ENCODE data around the gene KRT26. TPM values are rescaled to one million over a fixed set of nuclear protein-coding genes. Genes with fewer than 3 reads are reported as not detected.
"Not testable (repeated sequence)": the region's sequence is repeated elsewhere in the genome, so short reads cannot be mapped to it uniquely, and the experiment has no call there.

The KRT26 gene
- total RNA-seq, 2 experiments from 2014 or later, result not detected

- H3K4me3 Mint-ChIP-seq, result no peak within 1 kb of the TSS
- H3K36me3 Mint-ChIP-seq, result no peaks in the 10 kb centered on the region
- no peaks in the 10 kb centered on the region for H3K4me1 Mint-ChIP-seq
- DNase-seq, result no peak
- no peak for ATAC-seq
- H3K9me3 Mint-ChIP-seq (ENCODE audit: low read depth), result no peaks in the 10 kb centered on the region
- peaks cover 47% of the 10 kb centered on the region for H3K27me3 Mint-ChIP-seq
- CTCF ChIA-PET, result no interaction called here
- no peak within 1 kb of the TSS for H3K27ac Mint-ChIP-seq
Measured at GRCh38 chr17:40782450-40782849, 10.4 kb upstream of the KRT26 start, which contains the start of gene KRT27. TSS of gene KRT27 (minus strand) at chr17:40782550. CDS start at chr17:40782493, 57 bp downstream.

DNA sequence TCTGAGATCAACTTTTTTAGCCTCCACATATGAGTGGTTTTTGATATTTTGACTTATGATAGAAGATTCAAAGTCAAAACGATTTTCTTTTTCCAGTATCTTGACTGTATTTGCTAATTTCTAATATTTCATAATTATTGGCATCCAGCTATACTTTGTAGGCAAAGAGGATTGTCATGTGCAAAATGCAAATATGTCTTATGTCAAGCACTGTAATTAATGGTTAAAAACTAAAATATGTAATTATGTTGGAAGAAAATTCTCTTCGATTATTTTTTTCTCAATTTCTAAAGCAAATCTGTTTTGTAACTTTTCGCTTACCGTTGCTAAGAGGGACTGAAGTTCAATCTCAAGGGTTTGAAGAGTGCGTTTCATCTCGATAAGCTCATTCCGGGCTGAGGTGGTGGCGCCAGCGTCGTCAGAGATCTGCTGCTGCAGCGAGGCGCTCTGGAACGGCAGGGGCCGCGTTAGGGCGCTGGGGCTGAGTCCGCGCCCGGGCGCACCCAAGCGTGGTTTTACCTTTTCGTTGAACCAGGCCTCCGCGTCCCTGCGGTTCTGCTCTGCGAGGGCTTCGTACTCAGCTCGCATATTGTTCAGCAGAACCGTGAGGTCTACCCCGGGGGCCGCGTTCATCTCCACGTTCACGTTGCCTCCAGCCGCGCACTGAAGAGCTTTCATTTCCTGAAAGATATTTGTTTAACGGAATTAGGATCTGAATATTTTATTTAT lies 7.3 kb upstream of the KRT26 start:
- DNase-seq (no peak), ATAC-seq (no peak)
- CTCF ChIA-PET, result no interaction called here
- Mint-ChIP-seq H3K4me1 (no peaks in the 10 kb centered on the region), H3K9me3 (ENCODE audit: low read depth) (no peaks in the 10 kb centered on the region), H3K27me3 (peaks cover 73% of the 10 kb centered on the region), H3K27ac (no peak overlapping the region), H3K36me3 (no peaks in the 10 kb centered on the region), H3K4me3 (peak overlapping the region; percentile 50)

GRCh38 chr17:40778461-40778860 lies 6.5 kb upstream of the KRT26 start:
- no peaks in the 10 kb centered on the region for H3K9me3 Mint-ChIP-seq (ENCODE audit: low read depth)
- no peak for ATAC-seq
- H3K27ac Mint-ChIP-seq, result no peak overlapping the region
- H3K4me1 Mint-ChIP-seq, result no peaks in the 10 kb centered on the region
- DNase-seq, result no peak
- no peak overlapping the region for H3K4me3 Mint-ChIP-seq
- CTCF ChIA-PET, result no interaction called here
- peaks cover 75% of the 10 kb centered on the region for H3K27me3 Mint-ChIP-seq
- H3K36me3 Mint-ChIP-seq, result no peaks in the 10 kb centered on the region

DNA sequence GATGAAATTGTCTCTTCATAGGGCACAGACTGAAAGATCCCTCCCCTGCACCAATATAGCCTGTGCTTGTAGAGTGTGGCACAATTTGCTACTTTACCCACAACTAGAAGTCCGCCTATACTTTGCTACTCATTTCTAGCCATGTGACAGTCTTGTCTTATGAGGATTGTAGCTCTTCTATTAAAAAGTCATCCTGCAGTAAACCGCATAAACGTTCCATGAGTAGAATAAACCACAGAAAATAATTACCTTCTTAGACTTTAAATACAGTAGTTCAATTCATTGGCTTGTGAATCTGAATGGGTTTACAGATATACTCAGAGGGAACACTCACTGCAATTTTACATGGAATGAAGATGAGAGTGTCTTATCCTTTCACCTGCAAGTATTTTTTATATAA lies 6.0 kb upstream of the KRT26 start:
- no peak overlapping the region for H3K4me3 Mint-ChIP-seq
- peaks cover 72% of the 10 kb centered on the region for H3K27me3 Mint-ChIP-seq
- no peak overlapping the region for H3K27ac Mint-ChIP-seq
- H3K36me3 Mint-ChIP-seq, result no peaks in the 10 kb centered on the region
- ATAC-seq (no peak), DNase-seq (no peak)
- H3K9me3 Mint-ChIP-seq (ENCODE audit: low read depth), result no peaks in the 10 kb centered on the region
- CTCF ChIA-PET, result no interaction called here
- no peaks in the 10 kb centered on the region for H3K4me1 Mint-ChIP-seq

- Mint-ChIP-seq H3K27me3 (peaks cover 72% of the 10 kb centered on the region), H3K9me3 (ENCODE audit: low read depth) (no peaks in the 10 kb centered on the region), H3K27ac (no peak overlapping the region), H3K4me1 (no peaks in the 10 kb centered on the region), H3K36me3 (no peaks in the 10 kb centered on the region), H3K4me3 (no peak overlapping the region)
- CTCF ChIA-PET, result no interaction called here
- DNase-seq (no peak), ATAC-seq (no peak)
Measured at GRCh38 chr17:40777459-40777858, 5.5 kb upstream of the KRT26 start.

DNA sequence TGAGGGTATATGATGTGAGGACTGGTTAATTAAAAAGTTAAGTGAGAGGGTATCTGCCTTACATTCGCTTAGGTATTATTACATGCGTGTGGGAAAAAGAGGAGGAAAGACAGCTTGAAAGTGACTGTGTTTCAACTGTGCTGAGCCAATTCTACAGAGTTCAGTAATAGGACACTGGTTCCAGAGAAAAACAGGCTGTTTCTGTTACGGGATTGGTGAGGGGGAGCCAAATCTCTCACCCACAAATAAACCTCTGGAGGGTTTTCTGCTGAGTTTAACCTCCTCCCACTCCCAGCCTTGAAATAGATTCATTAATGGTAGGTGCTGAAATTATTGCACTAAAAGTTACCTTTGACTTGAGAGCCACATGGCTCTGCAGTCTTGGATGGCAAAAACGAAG lies 3.9 kb upstream of the KRT26 start:
- ATAC-seq (no peak), DNase-seq (no peak)
- H3K27ac Mint-ChIP-seq, result no peak overlapping the region
- H3K9me3 Mint-ChIP-seq (ENCODE audit: low read depth), result no peaks in the 10 kb centered on the region
- CTCF ChIA-PET, result interaction anchor here (0.6 kb wide), 1 partner anchor 67 kb away, joined by 3 read pairs; no protein-coding TSS in a partner anchor
- no peaks in the 10 kb centered on the region for H3K4me1 Mint-ChIP-seq
- no peak overlapping the region for H3K4me3 Mint-ChIP-seq
- H3K36me3 Mint-ChIP-seq, result no peaks in the 10 kb centered on the region
- H3K27me3 Mint-ChIP-seq, result peaks cover 76% of the 10 kb centered on the region

DNA sequence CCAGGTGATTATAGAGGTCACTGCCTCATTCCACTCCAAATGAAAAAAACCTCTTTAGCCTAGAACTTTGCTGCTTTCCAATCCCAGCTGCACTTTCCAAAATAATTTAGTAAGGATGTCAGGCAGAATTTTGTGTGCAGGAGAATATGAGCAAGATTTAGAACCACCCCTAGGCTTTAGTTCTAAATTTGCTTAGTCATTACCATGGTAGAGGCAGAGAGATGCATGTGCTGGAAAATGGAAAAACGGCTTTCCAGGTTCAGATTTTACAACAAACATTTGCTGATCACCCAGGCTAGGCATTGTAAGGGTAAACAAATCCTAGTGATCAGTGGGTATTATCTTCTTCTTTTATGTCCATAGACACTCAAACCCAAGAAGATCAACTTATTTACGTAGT lies 6.3 kb downstream of the KRT26 start:
- Mint-ChIP-seq H3K36me3 (peaks cover 3% of the 10 kb centered on the region), H3K4me1 (no peaks in the 10 kb centered on the region), H3K9me3 (ENCODE audit: low read depth) (peaks cover 13% of the 10 kb centered on the region), H3K27ac (no peak overlapping the region), H3K27me3 (peaks cover 32% of the 10 kb centered on the region), H3K4me3 (no peak overlapping the region)
- CTCF ChIA-PET, result no interaction called here
- DNase-seq (no peak), ATAC-seq (no peak)

DNA sequence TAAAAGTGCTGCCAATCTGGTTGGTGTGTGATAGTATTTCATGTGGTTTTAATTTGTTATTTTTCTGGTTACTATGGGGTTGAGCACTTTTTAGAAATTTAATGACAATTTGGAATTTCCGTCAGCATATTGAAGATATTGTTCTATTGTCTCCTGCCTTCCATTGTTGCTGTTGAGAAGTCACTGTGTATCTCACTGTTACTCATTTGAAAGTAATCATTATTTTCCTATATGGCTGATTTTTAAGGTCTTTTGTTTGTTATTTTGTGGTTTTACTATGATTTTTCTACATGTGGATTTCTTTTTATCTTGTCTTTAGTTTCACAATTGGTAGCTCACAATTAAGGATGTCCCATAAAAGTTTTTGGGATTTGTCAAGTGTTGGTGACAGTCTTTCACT lies 8.2 kb downstream of the KRT26 start:
- DNase-seq (no peak), ATAC-seq (no peak)
- H3K27me3 Mint-ChIP-seq, result peaks cover 36% of the 10 kb centered on the region
- CTCF ChIA-PET, result no interaction called here
- H3K9me3 Mint-ChIP-seq (ENCODE audit: low read depth), result peaks cover 21% of the 10 kb centered on the region
- H3K27ac Mint-ChIP-seq, result no peak overlapping the region
- H3K4me1 Mint-ChIP-seq, result no peaks in the 10 kb centered on the region
- peaks cover 4% of the 10 kb centered on the region for H3K36me3 Mint-ChIP-seq
- H3K4me3 Mint-ChIP-seq, result no peak overlapping the region

GRCh38 chr17:40760105-40761016 lies 11.6 kb downstream of the KRT26 start:
- Mint-ChIP-seq H3K36me3 (peaks cover 4% of the 10 kb centered on the region), H3K4me1 (no peaks in the 10 kb centered on the region), H3K4me3 (no peak overlapping the region), H3K9me3 (ENCODE audit: low read depth) (peaks cover 23% of the 10 kb centered on the region), H3K27ac (no peak overlapping the region), H3K27me3 (peaks cover 38% of the 10 kb centered on the region)
- ATAC-seq, result no peak
- CTCF ChIA-PET, result interaction anchor here (1.2 kb wide), 2 partner anchors 28 to 142 kb away, joined by 3 read pairs; no protein-coding TSS in a partner anchor
- no peak for DNase-seq

DNA sequence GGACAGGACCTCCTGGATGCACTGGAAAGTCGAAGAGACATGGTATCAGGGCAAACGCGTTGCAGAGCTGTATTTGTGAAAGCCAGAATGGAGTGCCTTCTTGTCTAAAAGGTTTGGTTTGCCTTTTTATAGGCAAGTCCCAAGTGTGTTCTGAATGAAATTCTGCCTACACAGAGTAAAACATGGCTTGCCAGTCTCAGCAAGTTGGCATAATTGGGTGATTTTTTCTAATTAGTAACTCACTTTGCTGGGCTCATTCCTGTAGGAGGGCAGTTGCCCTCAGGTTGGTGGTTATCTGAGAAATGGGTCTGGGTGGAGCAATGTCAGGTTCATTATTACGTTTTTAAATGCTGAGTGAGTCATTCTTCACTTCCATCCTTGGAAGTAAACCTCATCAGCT lies 16.8 kb downstream of the KRT26 start, which contains the start of gene KRT25:
Gene KRT25, minus strand, starts transcription at position 101 of the 400 bp plus-strand sequence. Its CDS starts 60 bp downstream, at position 41.
- H3K36me3 Mint-ChIP-seq, result no peaks in the 10 kb centered on the region
- H3K9me3 Mint-ChIP-seq (ENCODE audit: low read depth), result peaks cover 9% of the 10 kb centered on the region
- H3K4me3 Mint-ChIP-seq, result no peak within 1 kb of the TSS
- H3K27ac Mint-ChIP-seq, result no peak within 1 kb of the TSS
- ATAC-seq (no peak), DNase-seq (no peak)
- peaks cover 48% of the 10 kb centered on the region for H3K27me3 Mint-ChIP-seq
- H3K4me1 Mint-ChIP-seq, result no peaks in the 10 kb centered on the region
- CTCF ChIA-PET, result no interaction called here

DNA sequence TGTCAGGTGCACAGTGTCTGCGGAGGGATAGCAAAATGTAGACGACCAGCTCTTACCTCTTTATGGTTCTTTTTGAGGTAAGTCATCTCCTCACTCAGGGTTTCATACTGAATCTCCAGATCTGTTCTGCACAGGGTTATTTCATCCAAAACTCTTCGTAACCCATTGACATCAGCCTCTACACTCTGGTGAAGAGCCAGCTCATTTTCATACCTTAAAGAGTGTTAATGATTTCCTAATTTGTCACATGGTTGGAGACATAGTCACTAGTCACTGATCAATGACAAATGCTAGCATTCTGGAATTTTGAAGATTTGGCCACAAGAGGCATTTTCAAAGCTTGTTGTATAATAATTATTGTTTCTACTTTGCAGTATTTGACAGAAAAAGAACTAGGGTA lies 18.2 kb downstream of the KRT26 start:
- Mint-ChIP-seq H3K4me3 (no peak overlapping the region), H3K4me1 (no peaks in the 10 kb centered on the region), H3K36me3 (no peaks in the 10 kb centered on the region), H3K9me3 (ENCODE audit: low read depth) (peaks cover 3% of the 10 kb centered on the region), H3K27ac (no peak overlapping the region), H3K27me3 (peaks cover 49% of the 10 kb centered on the region)
- DNase-seq (no peak), ATAC-seq (no peak)
- CTCF ChIA-PET, result no interaction called here

DNA sequence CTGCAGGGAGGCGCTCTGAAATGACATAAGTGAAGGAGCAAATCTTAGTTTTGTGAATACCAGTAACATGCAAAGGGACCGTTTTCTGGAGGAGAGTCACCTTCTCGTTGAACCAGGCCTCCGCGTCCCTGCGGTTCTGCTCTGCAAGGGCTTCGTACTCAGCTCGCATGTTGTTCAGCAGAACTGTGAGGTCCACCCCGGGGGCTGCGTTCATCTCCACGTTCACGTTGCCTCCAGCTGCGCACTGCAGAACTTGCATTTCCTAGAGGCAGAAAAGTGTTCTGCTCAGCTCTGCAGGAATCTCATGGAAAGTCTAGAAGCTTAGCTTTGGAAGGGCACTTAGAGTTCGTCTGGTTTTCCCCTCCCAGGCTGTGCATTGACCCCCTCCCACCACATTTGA lies 20.9 kb downstream of the KRT26 start:
- ATAC-seq, result no peak
- Mint-ChIP-seq H3K27me3 (peaks cover 50% of the 10 kb centered on the region), H3K27ac (no peak overlapping the region), H3K4me1 (no peaks in the 10 kb centered on the region), H3K4me3 (no peak overlapping the region), H3K36me3 (no peaks in the 10 kb centered on the region), H3K9me3 (ENCODE audit: low read depth) (no peaks in the 10 kb centered on the region)
- no peak for DNase-seq
- CTCF ChIA-PET, result no interaction called here

DNA sequence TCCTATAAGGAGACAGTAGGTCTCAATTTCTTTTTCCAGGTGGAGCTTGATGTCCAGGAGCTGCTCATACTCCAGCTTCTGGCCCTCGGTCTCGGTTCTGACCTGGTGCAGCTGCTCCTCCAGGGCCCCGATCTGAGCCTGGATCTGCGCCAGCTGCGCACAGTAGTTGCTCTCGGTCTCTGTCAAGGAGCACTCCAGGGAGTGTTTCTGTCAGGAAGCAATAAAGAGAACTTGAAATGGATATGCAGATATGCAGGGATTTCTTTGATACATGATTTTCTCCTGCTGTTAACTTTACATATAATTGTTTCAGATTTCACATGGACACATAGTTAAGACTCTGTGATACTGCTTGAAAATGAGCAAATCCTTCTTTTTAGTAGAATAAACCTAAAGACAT lies 21.6 kb downstream of the KRT26 start:
- Mint-ChIP-seq H3K4me3 (no peak overlapping the region), H3K27me3 (peaks cover 49% of the 10 kb centered on the region), H3K36me3 (no peaks in the 10 kb centered on the region), H3K27ac (no peak overlapping the region), H3K4me1 (no peaks in the 10 kb centered on the region), H3K9me3 (ENCODE audit: low read depth) (no peaks in the 10 kb centered on the region)
- no peak for DNase-seq
- no peak for ATAC-seq
- CTCF ChIA-PET, result no interaction called here

DNA sequence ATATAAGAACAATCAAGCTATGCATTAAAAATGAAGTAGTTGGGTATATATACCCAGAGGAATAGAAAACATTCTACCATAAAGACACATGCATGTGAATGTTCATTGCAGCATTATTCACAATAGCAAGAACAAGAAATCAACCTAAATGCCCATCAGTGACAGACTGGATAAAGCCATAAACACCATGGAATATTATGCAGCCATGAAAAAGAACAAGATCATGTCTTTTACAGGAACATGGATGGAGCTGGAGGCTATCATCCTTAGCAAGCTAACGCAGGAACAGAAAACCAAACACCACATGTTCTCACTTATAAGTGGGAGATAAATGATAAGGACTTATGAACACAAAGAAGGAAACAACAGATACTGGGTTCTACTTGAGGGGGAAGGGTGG lies 23.3 kb downstream of the KRT26 start:
- H3K27me3 Mint-ChIP-seq, result peaks cover 57% of the 10 kb centered on the region
- H3K4me1 Mint-ChIP-seq; CTCF ChIA-PET; H3K36me3 Mint-ChIP-seq; ATAC-seq; H3K27ac Mint-ChIP-seq; H3K9me3 Mint-ChIP-seq (ENCODE audit: low read depth); H3K4me3 Mint-ChIP-seq; DNase-seq: not testable (repeated sequence)

Data from activated CD8-positive, alpha-beta memory T cell treated with anti-CD3 and anti-CD28 coated beads, Interleukin-2, amount 10 ng/mL, durations not matched to agents 7 days and 5 days (primary cell).